Endodermal cell (in vitro differentiated cells): ENCODE measurements around the gene MYOF. TPM values are rescaled to one million over a fixed set of nuclear protein-coding genes. Genes with fewer than 3 reads are reported as not detected.

Experiments
- DNase-seq: peaks from one replicate; pipeline ENCODE4 v3.0.0-alpha.2; 2017
- H3K27ac ChIP-seq: 2 replicates; pipeline ENCODE4 v1.5.1; 2013; ENCODE audit warnings: mild to moderate bottlenecking, low read depth, low read length, moderate library complexity
- H3K27me3 ChIP-seq: 2 replicates; pipeline ENCODE4 v1.6.1; 2013; ENCODE audit warnings: mild to moderate bottlenecking, low read length, moderate library complexity; ENCODE audit not compliant: insufficient read depth, control insufficient read depth, poor library complexity, severe bottlenecking
- H3K36me3 ChIP-seq: 2 replicates; pipeline ENCODE4 v1.7.0; 2013; ENCODE audit warnings: mild to moderate bottlenecking, low read length, moderate library complexity; ENCODE audit not compliant: control insufficient read depth, insufficient read depth
- H3K4me1 ChIP-seq: one replicate; pipeline ENCODE4 v1.7.0; 2013; ENCODE audit warnings: low read length; ENCODE audit not compliant: control insufficient read depth, insufficient read depth
- H3K4me3 ChIP-seq: 2 replicates; pipeline ENCODE4 v1.5.1; 2013; ENCODE audit warnings: mild to moderate bottlenecking, low read length, moderate library complexity
- H3K9ac ChIP-seq: 2 replicates; pipeline ENCODE4 v1.6.1; 2013; ENCODE audit warnings: mild to moderate bottlenecking, low read length, moderate library complexity; ENCODE audit not compliant: poor library complexity, severe bottlenecking; ENCODE audit errors: extremely low read depth
- H3K9me3 ChIP-seq: 2 replicates; pipeline ENCODE4 v1.6.1; 2013; ENCODE audit warnings: mild to moderate bottlenecking, low read length, moderate library complexity; ENCODE audit not compliant: control insufficient read depth
- H3K27ac Mint-ChIP-seq: 2 replicates; pipeline ENCODE4 v1.8.0; 2020; ENCODE audit warnings: mixed read lengths
- H3K27me3 Mint-ChIP-seq: 2 replicates; pipeline ENCODE4 v1.8.0; 2021; ENCODE audit warnings: mild to moderate bottlenecking, mixed read lengths; ENCODE audit not compliant: insufficient read depth
- H3K36me3 Mint-ChIP-seq: 2 replicates; pipeline ENCODE4 v1.8.0; 2020; ENCODE audit warnings: low read depth, mixed read lengths
- H3K4me1 Mint-ChIP-seq: 2 replicates; pipeline ENCODE4 v1.8.0; 2020; ENCODE audit warnings: mixed read lengths
- H3K4me3 Mint-ChIP-seq: 2 replicates; pipeline ENCODE4 v1.8.0; 2020; ENCODE audit warnings: mild to moderate bottlenecking, moderate library complexity, mixed read lengths
- H3K9me3 Mint-ChIP-seq: 2 replicates; pipeline ENCODE4 v1.8.0; 2020; ENCODE audit warnings: mild to moderate bottlenecking, mixed read lengths
- CTCF ChIP-seq: fragments of 200-600 bp; sonication (generic); conservative IDR thresholded peaks from 2 replicates; pipeline ENCODE4 v1.5.0; 2021; ENCODE audit warnings: antibody characterized with exemption, mild to moderate bottlenecking
- WGBS, 2 experiments: methylation state at CpG; one replicate each; pipeline versions ENCODE4 v1.1.5 to v1.1.7; 2013; ENCODE audit warnings: missing lambda C conversion rate in 2 of 2, mixed read lengths in 1 of 2; ENCODE audit not compliant: insufficient coverage in 1 of 2, insufficient read length in 1 of 2; 5-methylcytosine and 5-hydroxymethylcytosine counted together
- total RNA-seq, 2 donors: library from RNA; stranded (reverse); fragmentation: NEBNext Ultra II Directional in 1 of 2; extraction: Animal tissue kit (Norgen Biotek cat#: 25700) in 1 of 2; gene quantifications; 2 replicates in 1 of 2; 3 replicates in 1 of 2; pipeline ENCODE4 v1.2.1, GENCODE V29; 2021

Gene MYOF
- total RNA-seq, 2 donors from 2014 or later, result 37.4 to 93.8 TPM

- Histone ChIP-seq H3K27me3 (no peaks in the 10 kb centered on the region), H3K4me3 (no peak overlapping the region), H3K9me3 (peaks cover 12% of the 10 kb centered on the region), H3K36me3 (no peaks in the 10 kb centered on the region), H3K9ac (no peak overlapping the region), H3K27ac (no peak overlapping the region), H3K4me1 (peaks cover 20% of the 10 kb centered on the region)
- Mint-ChIP-seq H3K4me1 (peaks cover 38% of the 10 kb centered on the region), H3K9me3 (peaks cover 6% of the 10 kb centered on the region), H3K27ac (no peak overlapping the region), H3K27me3 (no peaks in the 10 kb centered on the region), H3K36me3 (no peaks in the 10 kb centered on the region), H3K4me3 (no peak overlapping the region)
- no peak for DNase-seq
- WGBS, 2 experiments, result 98 to 100% methylated on average over 2 to 4 of the region's 4 CpGs
- TF ChIP-seq CTCF, result no peak
These were observed 204.8 kb downstream of the MYOF start for GRCh38 chr10:93277360-93277759.

- H3K4me3 Mint-ChIP-seq, result no peak overlapping the region
- Histone ChIP-seq H3K4me3 (no peak overlapping the region), H3K9ac (no peak overlapping the region), H3K36me3 (no peaks in the 10 kb centered on the region), H3K27me3 (no peaks in the 10 kb centered on the region), H3K9me3 (peaks cover 23% of the 10 kb centered on the region), H3K27ac (no peak overlapping the region), H3K4me1 (peaks cover 5% of the 10 kb centered on the region)
- peaks cover 25% of the 10 kb centered on the region for H3K9me3 Mint-ChIP-seq
- TF ChIP-seq CTCF, result no peak
- peak overlapping the region; percentile 48 for H3K27ac Mint-ChIP-seq
- no peaks in the 10 kb centered on the region for H3K27me3 Mint-ChIP-seq
- peaks cover 15% of the 10 kb centered on the region for H3K4me1 Mint-ChIP-seq
- H3K36me3 Mint-ChIP-seq, result peaks cover 7% of the 10 kb centered on the region
- no peak for DNase-seq
- WGBS, 2 experiments, result 43% methylated on average over 3 to 4 of the region's 4 CpGs
These were observed 207.7 kb downstream of the MYOF start for GRCh38 chr10:93274419-93274818.

- 14 to 26% methylated on average over 1 to 8 of the region's 8 CpGs for WGBS, 2 experiments
- DNase-seq, result peak; percentile 92
These were observed 209.1 kb downstream of the MYOF start for GRCh38 chr10:93272884-93273675.

More at GRCh38 chr10:93272884-93273675, 209.1 kb downstream of the MYOF start:
- Histone ChIP-seq H3K27me3 (no peaks in the 10 kb centered on the region), H3K9me3 (peaks cover 31% of the 10 kb centered on the region), H3K4me1 (peaks cover 5% of the 10 kb centered on the region), H3K36me3 (no peaks in the 10 kb centered on the region), H3K9ac (no peak overlapping the region), H3K4me3 (no peak overlapping the region), H3K27ac (no peak overlapping the region)
- H3K9me3 Mint-ChIP-seq, result peaks cover 36% of the 10 kb centered on the region
- H3K4me1 Mint-ChIP-seq, result peaks cover 17% of the 10 kb centered on the region
- H3K36me3 Mint-ChIP-seq, result peaks cover 17% of the 10 kb centered on the region
- peak overlapping the region; percentile 41 for H3K4me3 Mint-ChIP-seq
- H3K27me3 Mint-ChIP-seq, result no peaks in the 10 kb centered on the region
- peak overlapping the region; percentile 94 for H3K27ac Mint-ChIP-seq
- no peak for TF ChIP-seq CTCF
